OCI-LY1 (cell line): ENCODE data around the gene GNB1L.

Experiments
- H2AFZ ChIP-seq: fragments of 200-600 bp; sonication (generic), shearing (Covaris generic); 2 replicates; pipeline ENCODE4 v1.6.0; 2014; ENCODE audit warnings: antibody characterized with exemption, mild to moderate bottlenecking, low read length
- H3F3A ChIP-seq: fragments of 200-600 bp; sonication (generic), shearing (Covaris generic); 2 replicates; pipeline ENCODE4 v1.6.0; 2014; ENCODE audit warnings: mild to moderate bottlenecking, antibody characterized with exemption, low read length, moderate library complexity; ENCODE audit not compliant: insufficient read depth
- H3K27ac ChIP-seq: fragments of 200-600 bp; sonication (generic); 2 replicates; pipeline ENCODE4 v1.5.1; 2014; ENCODE audit warnings: low read length, mixed run types, mild to moderate bottlenecking, low read depth; ENCODE audit not compliant: poor library complexity, severe bottlenecking
- H3K27me3 ChIP-seq: fragments of 200-600 bp; sonication (generic); 2 replicates; pipeline ENCODE4 v1.6.0; 2014; ENCODE audit warnings: antibody characterized with exemption, mild to moderate bottlenecking, low read length, moderate library complexity; ENCODE audit not compliant: insufficient read depth
- H3K36me3 ChIP-seq: fragments of 200-600 bp; sonication (generic); 2 replicates; pipeline ENCODE4 v1.6.1; 2014; ENCODE audit warnings: mild to moderate bottlenecking, antibody characterized with exemption, low read length, moderate library complexity, mixed read lengths; ENCODE audit not compliant: insufficient read depth
- H3K4me1 ChIP-seq: fragments of 200-600 bp; sonication (generic); 2 replicates; pipeline ENCODE4 v1.5.1; 2014; ENCODE audit warnings: mild to moderate bottlenecking, low read length, moderate library complexity; ENCODE audit not compliant: insufficient read depth, severe bottlenecking
- H3K4me2 ChIP-seq: fragments of 200-600 bp; sonication (generic), shearing (Covaris generic); 2 replicates; pipeline ENCODE4 v1.6.1; 2014; ENCODE audit warnings: low read length
- H3K4me3 ChIP-seq: fragments of 200-600 bp; sonication (generic); 2 replicates; pipeline ENCODE4 v1.5.1; 2014; ENCODE audit warnings: low read length, low read depth, mild to moderate bottlenecking, mixed read lengths; ENCODE audit not compliant: poor library complexity, severe bottlenecking
- H3K79me2 ChIP-seq: fragments of 200-600 bp; shearing (Covaris generic); 2 replicates; pipeline ENCODE4 v1.6.1; 2016; ENCODE audit warnings: mixed run types, low read length, mixed read lengths; ENCODE audit not compliant: insufficient read depth
- H3K9ac ChIP-seq: fragments of 200-600 bp; sonication (generic), shearing (Covaris generic); 2 replicates; pipeline ENCODE4 v1.6.1; 2014; ENCODE audit warnings: mild to moderate bottlenecking, low read length, mixed read lengths
- H3K9me2 ChIP-seq: fragments of 200-600 bp; sonication (generic), shearing (Covaris generic); 2 replicates; pipeline ENCODE4 v1.6.1; 2014; ENCODE audit warnings: low read depth, mild to moderate bottlenecking, low read length, mixed read lengths
- H3K9me3 ChIP-seq: fragments of 200-600 bp; shearing (Covaris generic); 2 replicates; pipeline ENCODE4 v1.6.1; 2014; ENCODE audit warnings: low read length, mixed read lengths
- H4K20me1 ChIP-seq: fragments of 200-600 bp; sonication (generic), shearing (Covaris generic); 2 replicates; pipeline ENCODE4 v1.6.0; 2016; ENCODE audit warnings: mild to moderate bottlenecking, low read length; ENCODE audit not compliant: insufficient read depth
- CTCF ChIP-seq: fragments of 200-600 bp; sonication (generic), shearing (Covaris generic); IDR thresholded peaks from 2 replicates; pipeline ENCODE4 v1.5.1; 2017; ENCODE audit warnings: mild to moderate bottlenecking, antibody characterized with exemption, low read length, moderate library complexity, mixed read lengths
- EZH2 ChIP-seq: fragments of 200-600 bp; sonication (generic), shearing (Covaris generic); IDR thresholded peaks from 2 replicates; pipeline ENCODE4 v1.8.0; 2017; ENCODE audit warnings: borderline replicate concordance, mixed run types, mild to moderate bottlenecking, antibody characterized with exemption, low read length, moderate library complexity, mixed read lengths

GNB1L gene

GRCh38 chr22:19871845-19872778 is 17.4 kb upstream of the GNB1L start:
- H3K27me3 ChIP-seq: no peaks in the 10 kb centered on the region; the same call in 1 of the 2 replicates
- no peak overlapping the region for H3K4me3 ChIP-seq
- no peak overlapping the region for H3K27ac ChIP-seq
- H3K79me2 ChIP-seq: no peaks in the 10 kb centered on the region
- no peaks in the 10 kb centered on the region for H3F3A ChIP-seq
- TF ChIP-seq CTCF: no peak
- TF ChIP-seq EZH2: no peak
- no peaks in the 10 kb centered on the region for H4K20me1 ChIP-seq
- H3K9me3 ChIP-seq: no peaks in the 10 kb centered on the region
- no peak overlapping the region for H3K9ac ChIP-seq
- H3K4me2 ChIP-seq: no peak overlapping the region
- H3K9me2 ChIP-seq: no peaks in the 10 kb centered on the region
- no peak overlapping the region for H2AFZ ChIP-seq
- H3K36me3 ChIP-seq: no peaks in the 10 kb centered on the region
- H3K4me1 ChIP-seq: peaks cover 17% of the 10 kb centered on the region

GRCh38 chr22:19871023-19871844 is 16.6 kb upstream of the GNB1L start:
- H3K9me3 ChIP-seq: no peaks in the 10 kb centered on the region
- no peak overlapping the region for H3K4me2 ChIP-seq
- H3K4me3 ChIP-seq: no peak overlapping the region
- H3K27me3 ChIP-seq: no peaks in the 10 kb centered on the region; the same call in 1 of the 2 replicates
- no peaks in the 10 kb centered on the region for H3F3A ChIP-seq
- TF ChIP-seq CTCF: no peak
- TF ChIP-seq EZH2: no peak
- H3K9ac ChIP-seq: no peak overlapping the region
- H3K79me2 ChIP-seq: no peaks in the 10 kb centered on the region
- H3K27ac ChIP-seq: no peak overlapping the region
- H3K4me1 ChIP-seq: peaks cover 17% of the 10 kb centered on the region
- no peaks in the 10 kb centered on the region for H3K9me2 ChIP-seq
- H2AFZ ChIP-seq: no peak overlapping the region
- no peaks in the 10 kb centered on the region for H4K20me1 ChIP-seq
- H3K36me3 ChIP-seq: no peaks in the 10 kb centered on the region

- Histone ChIP-seq H3K79me2 (no peaks in the 10 kb centered on the region), H3K9ac (no peak overlapping the region), H3F3A (no peaks in the 10 kb centered on the region), H3K9me3 (no peaks in the 10 kb centered on the region), H3K4me1 (peaks cover 17% of the 10 kb centered on the region), H3K36me3 (no peaks in the 10 kb centered on the region), H4K20me1 (no peaks in the 10 kb centered on the region), H3K4me2 (no peak overlapping the region), H2AFZ (no peak overlapping the region), H3K27me3 (no peaks in the 10 kb centered on the region; the same call in 1 of the 2 replicates), H3K9me2 (no peaks in the 10 kb centered on the region), H3K27ac (no peak overlapping the region), H3K4me3 (no peak overlapping the region)
- TF ChIP-seq CTCF: no peak
- TF ChIP-seq EZH2: no peak
Observed at GRCh38 chr22:19870153-19871022, 15.7 kb upstream of the GNB1L start.
